Stimulated activated CD4-positive, alpha-beta T cell treated with anti-CD3 and anti-CD28 coated beads, Interleukin-1b, Interleukin-23, amount 100 ng/mL, for 24 hours (primary cell): ENCODE data around the gene PIP4K2B.

ENCODE experiments used
- DNase-seq, 4 experiments: peaks; one replicate each; pipeline ENCODE4 v3.0.0-alpha.2; 2020; ENCODE audit warnings: low read depth in 4 of 4, low spot score in 1 of 4

The PIP4K2B gene

GRCh38 chr17:38746004-38746848, 53.1 kb downstream of the PIP4K2B start:
- DNase-seq = no peak

GRCh38 chr17:38745545-38745944, 53.8 kb downstream of the PIP4K2B start:
- DNase-seq = no peak

GRCh38 chr17:38743556-38744171, 55.7 kb downstream of the PIP4K2B start:
- no peak for DNase-seq

- no peak for DNase-seq
Measured at GRCh38 chr17:38742411-38743308, 56.7 kb downstream of the PIP4K2B start.

- no peak for DNase-seq
Measured at GRCh38 chr17:38741921-38742410, 57.4 kb downstream of the PIP4K2B start.

- no peak for DNase-seq
Measured at GRCh38 chr17:38741461-38741860, 57.9 kb downstream of the PIP4K2B start.

GRCh38 chr17:38740806-38741205, 58.5 kb downstream of the PIP4K2B start:
- DNase-seq = no peak

GRCh38 chr17:38740044-38740443, 59.3 kb downstream of the PIP4K2B start:
- no peak for DNase-seq

GRCh38 chr17:38739305-38739704, 60.1 kb downstream of the PIP4K2B start:
- DNase-seq = no peak

GRCh38 chr17:38738686-38739085, 60.7 kb downstream of the PIP4K2B start:
- no peak for DNase-seq

GRCh38 chr17:38738007-38738662, 61.2 kb downstream of the PIP4K2B start:
- no peak for DNase-seq

GRCh38 chr17:38735161-38735997, 64.0 kb downstream of the PIP4K2B start:
- peak in 3 of 4 experiments; percentile 61 to 76 (median 70) for DNase-seq

- DNase-seq = no peak
Measured at GRCh38 chr17:38733982-38734973, 65.1 kb downstream of the PIP4K2B start.

GRCh38 chr17:38733282-38733981, 65.9 kb downstream of the PIP4K2B start:
- DNase-seq = no peak

- DNase-seq = no peak
Measured at GRCh38 chr17:38732376-38733281, 66.7 kb downstream of the PIP4K2B start.

- DNase-seq = no peak
Measured at GRCh38 chr17:38731526-38732294, 67.6 kb downstream of the PIP4K2B start.
